ENCODE results near the gene COX7A2. TPM values are rescaled to one million over a fixed set of nuclear protein-coding genes. Genes with fewer than 3 reads are reported as not detected.
A peak's percentile ranks its signal among the peaks of the same experiment; 100 is the strongest.

The COX7A2 gene
- total RNA-seq, 1 donor from 2014 or later, result 346 TPM

DNA sequence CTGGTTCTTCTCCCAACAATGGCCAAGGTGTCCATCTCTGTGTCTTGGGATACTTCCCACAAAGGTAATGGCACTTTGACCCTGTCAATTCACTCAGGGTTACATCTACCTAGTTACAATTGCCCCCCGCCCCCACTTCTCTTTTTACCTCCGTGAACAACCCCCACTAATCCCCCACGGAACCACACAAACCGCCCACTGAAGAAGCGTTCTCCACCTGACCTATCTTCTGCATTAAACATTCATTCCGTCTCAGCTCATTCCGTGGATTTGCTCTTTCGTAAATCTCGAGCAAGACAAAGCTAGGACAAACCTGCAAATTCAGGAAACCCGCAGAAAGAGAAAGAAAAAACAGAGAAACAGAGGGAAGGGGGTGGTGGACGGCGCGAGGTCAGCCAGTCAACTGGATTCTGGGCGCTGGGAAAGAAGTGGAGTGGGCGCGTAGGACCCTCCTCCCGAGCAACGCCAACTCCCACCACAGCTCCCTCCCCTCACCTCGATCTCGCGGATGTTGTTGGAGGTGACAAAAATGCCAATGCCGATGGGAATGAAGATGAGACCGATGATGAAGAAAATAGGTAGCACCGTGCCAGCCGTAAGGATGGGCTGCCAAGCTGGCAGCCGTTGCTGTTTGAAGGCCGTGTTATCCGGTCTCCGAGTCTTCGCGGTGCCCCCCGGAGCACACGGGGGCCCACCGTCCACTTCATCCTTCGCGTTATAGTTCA, 40.5 kb upstream of the COX7A2 start:
- TF ChIP-seq, protein P1, sequence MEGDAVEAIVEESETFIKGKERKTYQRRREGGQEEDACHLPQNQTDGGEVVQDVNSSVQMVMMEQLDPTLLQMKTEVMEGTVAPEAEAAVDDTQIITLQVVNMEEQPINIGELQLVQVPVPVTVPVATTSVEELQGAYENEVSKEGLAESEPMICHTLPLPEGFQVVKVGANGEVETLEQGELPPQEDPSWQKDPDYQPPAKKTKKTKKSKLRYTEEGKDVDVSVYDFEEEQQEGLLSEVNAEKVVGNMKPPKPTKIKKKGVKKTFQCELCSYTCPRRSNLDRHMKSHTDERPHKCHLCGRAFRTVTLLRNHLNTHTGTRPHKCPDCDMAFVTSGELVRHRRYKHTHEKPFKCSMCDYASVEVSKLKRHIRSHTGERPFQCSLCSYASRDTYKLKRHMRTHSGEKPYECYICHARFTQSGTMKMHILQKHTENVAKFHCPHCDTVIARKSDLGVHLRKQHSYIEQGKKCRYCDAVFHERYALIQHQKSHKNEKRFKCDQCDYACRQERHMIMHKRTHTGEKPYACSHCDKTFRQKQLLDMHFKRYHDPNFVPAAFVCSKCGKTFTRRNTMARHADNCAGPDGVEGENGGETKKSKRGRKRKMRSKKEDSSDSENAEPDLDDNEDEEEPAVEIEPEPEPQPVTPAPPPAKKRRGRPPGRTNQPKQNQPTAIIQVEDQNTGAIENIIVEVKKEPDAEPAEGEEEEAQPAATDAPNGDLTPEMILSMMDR (conservative IDR thresholded peaks at IDR 0.05), result no peak
- Mint-ChIP-seq H3K9me3 (no peaks in the 10 kb centered on the region), H3K4me1 (peaks cover 19% of the 10 kb centered on the region), H3K27ac (ENCODE audit: unreplicated experiment) (no peak overlapping the region), H3K27me3 (ENCODE audit: low read depth) (no peaks in the 10 kb centered on the region), H3K4me3 (no peak overlapping the region), H3K36me3 (ENCODE audit: low read depth) (no peaks in the 10 kb centered on the region)
- no peak for DNase-seq (ENCODE audit: low read depth, low spot score)

DNA sequence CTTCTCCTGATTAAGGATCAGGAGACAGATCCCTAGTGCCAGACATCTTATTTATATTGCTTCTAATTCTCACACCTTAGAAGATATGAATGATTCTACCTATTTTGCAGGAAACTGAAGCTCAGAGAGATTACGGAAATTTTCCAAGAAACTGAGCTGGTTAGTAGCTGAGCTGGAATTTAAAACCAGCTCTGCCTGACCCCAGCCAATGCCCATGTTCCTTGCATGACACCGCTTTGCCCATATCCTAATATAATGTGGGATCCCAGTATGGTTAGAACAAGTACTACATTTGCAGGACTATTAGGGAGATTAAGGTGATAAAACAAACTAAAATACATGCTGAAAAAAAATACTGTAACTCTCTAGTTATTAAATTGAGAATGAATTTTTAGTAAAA, 39.1 kb upstream of the COX7A2 start:
- no peak for DNase-seq (ENCODE audit: low read depth, low spot score)
- no peaks in the 10 kb centered on the region for H3K9me3 Mint-ChIP-seq
- TF ChIP-seq, protein P1 (conservative IDR thresholded peaks at IDR 0.05), result no peak
- no peaks in the 10 kb centered on the region for H3K27me3 Mint-ChIP-seq (ENCODE audit: low read depth)
- H3K36me3 Mint-ChIP-seq (ENCODE audit: low read depth), result peaks cover 3% of the 10 kb centered on the region
- H3K4me3 Mint-ChIP-seq, result peak overlapping the region; percentile 69
- no peak overlapping the region for H3K27ac Mint-ChIP-seq (ENCODE audit: unreplicated experiment)
- H3K4me1 Mint-ChIP-seq, result peaks cover 23% of the 10 kb centered on the region

DNA sequence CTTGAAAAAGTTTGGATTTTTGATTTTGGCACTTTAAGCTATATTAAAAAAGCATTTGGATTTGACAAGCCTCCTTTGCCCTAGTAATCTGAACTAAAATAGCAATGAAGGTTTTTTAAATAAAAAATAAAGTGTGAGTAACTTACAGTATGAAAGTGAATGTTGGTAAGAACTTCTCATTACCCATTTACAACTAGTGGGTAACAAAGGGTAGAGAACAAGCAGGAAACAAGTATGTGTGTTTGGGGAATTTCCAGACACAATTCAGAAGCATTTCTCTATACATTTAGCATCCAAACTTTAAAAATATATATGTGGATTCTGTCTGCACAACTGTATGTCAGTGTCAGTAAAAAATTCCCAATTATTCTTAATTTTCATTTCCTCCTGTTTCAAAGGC, 38.1 kb upstream of the COX7A2 start:
- H3K4me3 Mint-ChIP-seq, result peak overlapping the region; percentile 63
- no peak for DNase-seq (ENCODE audit: low read depth, low spot score)
- H3K27me3 Mint-ChIP-seq (ENCODE audit: low read depth), result no peaks in the 10 kb centered on the region
- H3K4me1 Mint-ChIP-seq, result peaks cover 19% of the 10 kb centered on the region
- H3K9me3 Mint-ChIP-seq, result no peaks in the 10 kb centered on the region
- no peak overlapping the region for H3K27ac Mint-ChIP-seq (ENCODE audit: unreplicated experiment)
- TF ChIP-seq, protein P1 (conservative IDR thresholded peaks at IDR 0.05), result no peak
- H3K36me3 Mint-ChIP-seq (ENCODE audit: low read depth), result peaks cover 3% of the 10 kb centered on the region

DNA sequence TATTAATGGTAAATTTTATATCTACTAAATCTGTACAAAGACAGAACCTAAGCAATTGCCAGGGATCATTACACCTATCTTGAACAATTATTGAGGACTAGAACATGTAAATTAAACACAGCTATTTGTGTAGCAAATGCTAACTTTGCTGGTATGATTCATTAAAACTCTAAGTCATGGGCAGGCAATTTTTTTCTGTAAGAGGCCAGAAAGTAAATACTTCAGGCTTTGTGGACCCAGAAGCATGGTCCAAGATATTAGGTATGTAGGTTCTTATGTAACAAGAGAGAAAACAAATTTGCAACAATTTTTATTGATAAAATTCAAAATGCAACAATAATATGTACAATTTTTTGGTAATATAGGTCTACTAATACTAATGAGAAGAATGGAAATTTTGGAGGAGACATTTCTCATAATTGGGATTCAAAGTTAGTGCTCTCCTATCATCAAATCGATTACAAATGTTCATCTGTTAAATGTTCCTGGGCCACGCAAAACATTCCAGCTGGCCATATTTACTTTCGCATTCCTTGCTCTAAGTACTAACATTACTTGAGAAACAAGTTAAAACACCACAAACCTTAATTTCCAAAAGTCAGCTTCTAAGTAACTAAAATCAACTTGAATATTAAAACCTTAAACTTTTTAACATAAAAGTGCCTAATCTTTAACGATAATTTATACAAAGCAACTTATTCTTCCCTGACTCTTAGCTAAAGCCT, 36.7 kb upstream of the COX7A2 start:
- no peak for DNase-seq (ENCODE audit: low read depth, low spot score)
- Mint-ChIP-seq H3K4me1 (peaks cover 15% of the 10 kb centered on the region), H3K27me3 (ENCODE audit: low read depth) (no peaks in the 10 kb centered on the region), H3K9me3 (no peaks in the 10 kb centered on the region), H3K27ac (ENCODE audit: unreplicated experiment) (no peak overlapping the region), H3K36me3 (ENCODE audit: low read depth) (peaks cover 6% of the 10 kb centered on the region), H3K4me3 (no peak overlapping the region)
- TF ChIP-seq, protein P1 (conservative IDR thresholded peaks at IDR 0.05), result no peak

DNA sequence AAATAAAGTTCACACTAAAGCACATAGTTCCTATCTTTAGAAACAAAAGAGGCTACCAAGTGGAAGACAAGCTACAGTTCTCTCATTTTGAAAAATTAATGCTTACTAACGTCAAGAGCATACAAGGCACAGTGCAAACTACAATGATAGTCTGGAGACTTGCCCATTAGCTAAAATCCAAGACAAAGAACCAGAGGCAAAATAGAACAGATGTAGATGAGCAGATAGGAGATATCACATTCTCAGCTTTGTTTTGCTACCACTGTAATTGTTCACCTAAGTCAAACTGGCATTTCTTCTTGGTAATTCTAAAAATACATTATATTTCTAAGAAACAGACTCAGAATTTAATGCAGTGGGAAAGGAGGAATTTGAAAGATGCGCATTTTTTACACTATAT, 35.8 kb upstream of the COX7A2 start:
- DNase-seq (ENCODE audit: low read depth, low spot score), result no peak
- H3K36me3 Mint-ChIP-seq (ENCODE audit: low read depth), result peaks cover 10% of the 10 kb centered on the region
- H3K27me3 Mint-ChIP-seq (ENCODE audit: low read depth), result no peaks in the 10 kb centered on the region
- H3K27ac Mint-ChIP-seq (ENCODE audit: unreplicated experiment), result no peak overlapping the region
- H3K4me1 Mint-ChIP-seq, result peaks cover 15% of the 10 kb centered on the region
- TF ChIP-seq, protein P1 (conservative IDR thresholded peaks at IDR 0.05), result no peak
- no peak overlapping the region for H3K4me3 Mint-ChIP-seq
- H3K9me3 Mint-ChIP-seq, result peaks cover 4% of the 10 kb centered on the region

All from neural crest cell (in vitro differentiated cells).